ENCODE data around the gene DDIAS.
"Not testable (repeated sequence)": the region's sequence is repeated elsewhere in the genome, so short reads cannot be mapped to it uniquely, and the experiment has no call there.

DNA sequence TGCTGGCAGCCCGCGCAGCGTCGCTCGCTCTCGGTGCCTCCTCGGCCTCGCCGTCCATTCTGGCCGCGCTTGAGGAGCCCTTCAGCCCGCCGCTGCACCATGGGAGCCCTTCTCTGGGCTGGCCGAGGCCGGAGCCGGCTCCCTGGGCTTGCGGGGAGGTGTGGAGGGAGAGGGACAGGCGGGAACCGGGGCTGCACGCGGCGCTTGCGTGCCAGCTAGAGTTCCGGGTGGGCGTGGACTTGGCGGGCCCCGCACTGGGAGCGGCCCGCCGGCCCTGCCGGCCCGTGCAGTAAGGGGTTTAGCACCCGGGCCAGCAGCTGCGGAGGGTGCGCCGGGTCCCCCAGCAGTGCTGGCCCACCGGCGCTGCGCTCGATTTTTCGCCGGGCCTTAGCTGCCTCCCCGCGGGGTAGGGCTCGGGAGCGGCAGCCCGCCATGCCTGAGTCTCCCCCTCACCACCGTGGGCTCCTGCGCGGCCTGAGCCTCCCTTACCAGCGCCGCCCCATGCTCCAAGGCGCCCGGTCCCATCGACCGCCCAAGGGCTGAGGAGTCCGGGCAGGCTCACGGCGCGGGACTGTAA lies 69.1 kb downstream of the DDIAS start:
- not testable (repeated sequence) for TF ChIP-seq POLR2A (IDR thresholded peaks at IDR 0.05; ENCODE audit: borderline replicate concordance, extremely low read depth, insufficient read depth, insufficient read length); ZNF274 (IDR thresholded peaks at IDR 0.05; ENCODE audit: low read depth, low read length); SIN3A (IDR thresholded peaks at IDR 0.05; ENCODE audit: low read depth); CEBPB (IDR thresholded peaks at IDR 0.05; ENCODE audit: low read depth); EGR1 (IDR thresholded peaks at IDR 0.05; ENCODE audit: low read depth); CBX3 (IDR thresholded peaks at IDR 0.05; ENCODE audit: low read depth); POLR2AphosphoS5 (IDR thresholded peaks at IDR 0.05; ENCODE audit: low read depth, low read length)
- TF ChIP-seq, protein P1, sequence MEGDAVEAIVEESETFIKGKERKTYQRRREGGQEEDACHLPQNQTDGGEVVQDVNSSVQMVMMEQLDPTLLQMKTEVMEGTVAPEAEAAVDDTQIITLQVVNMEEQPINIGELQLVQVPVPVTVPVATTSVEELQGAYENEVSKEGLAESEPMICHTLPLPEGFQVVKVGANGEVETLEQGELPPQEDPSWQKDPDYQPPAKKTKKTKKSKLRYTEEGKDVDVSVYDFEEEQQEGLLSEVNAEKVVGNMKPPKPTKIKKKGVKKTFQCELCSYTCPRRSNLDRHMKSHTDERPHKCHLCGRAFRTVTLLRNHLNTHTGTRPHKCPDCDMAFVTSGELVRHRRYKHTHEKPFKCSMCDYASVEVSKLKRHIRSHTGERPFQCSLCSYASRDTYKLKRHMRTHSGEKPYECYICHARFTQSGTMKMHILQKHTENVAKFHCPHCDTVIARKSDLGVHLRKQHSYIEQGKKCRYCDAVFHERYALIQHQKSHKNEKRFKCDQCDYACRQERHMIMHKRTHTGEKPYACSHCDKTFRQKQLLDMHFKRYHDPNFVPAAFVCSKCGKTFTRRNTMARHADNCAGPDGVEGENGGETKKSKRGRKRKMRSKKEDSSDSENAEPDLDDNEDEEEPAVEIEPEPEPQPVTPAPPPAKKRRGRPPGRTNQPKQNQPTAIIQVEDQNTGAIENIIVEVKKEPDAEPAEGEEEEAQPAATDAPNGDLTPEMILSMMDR (IDR thresholded peaks at IDR 0.05 in 2 of 3, conservative IDR thresholded peaks at IDR 0.05 in 1 of 3; ENCODE audit: borderline replicate concordance in 1 of 3, insufficient read depth in 1 of 3, low read depth in 2 of 3, low read length in 2 of 3), result not testable (repeated sequence)
- TF ChIP-seq, protein P2, sequence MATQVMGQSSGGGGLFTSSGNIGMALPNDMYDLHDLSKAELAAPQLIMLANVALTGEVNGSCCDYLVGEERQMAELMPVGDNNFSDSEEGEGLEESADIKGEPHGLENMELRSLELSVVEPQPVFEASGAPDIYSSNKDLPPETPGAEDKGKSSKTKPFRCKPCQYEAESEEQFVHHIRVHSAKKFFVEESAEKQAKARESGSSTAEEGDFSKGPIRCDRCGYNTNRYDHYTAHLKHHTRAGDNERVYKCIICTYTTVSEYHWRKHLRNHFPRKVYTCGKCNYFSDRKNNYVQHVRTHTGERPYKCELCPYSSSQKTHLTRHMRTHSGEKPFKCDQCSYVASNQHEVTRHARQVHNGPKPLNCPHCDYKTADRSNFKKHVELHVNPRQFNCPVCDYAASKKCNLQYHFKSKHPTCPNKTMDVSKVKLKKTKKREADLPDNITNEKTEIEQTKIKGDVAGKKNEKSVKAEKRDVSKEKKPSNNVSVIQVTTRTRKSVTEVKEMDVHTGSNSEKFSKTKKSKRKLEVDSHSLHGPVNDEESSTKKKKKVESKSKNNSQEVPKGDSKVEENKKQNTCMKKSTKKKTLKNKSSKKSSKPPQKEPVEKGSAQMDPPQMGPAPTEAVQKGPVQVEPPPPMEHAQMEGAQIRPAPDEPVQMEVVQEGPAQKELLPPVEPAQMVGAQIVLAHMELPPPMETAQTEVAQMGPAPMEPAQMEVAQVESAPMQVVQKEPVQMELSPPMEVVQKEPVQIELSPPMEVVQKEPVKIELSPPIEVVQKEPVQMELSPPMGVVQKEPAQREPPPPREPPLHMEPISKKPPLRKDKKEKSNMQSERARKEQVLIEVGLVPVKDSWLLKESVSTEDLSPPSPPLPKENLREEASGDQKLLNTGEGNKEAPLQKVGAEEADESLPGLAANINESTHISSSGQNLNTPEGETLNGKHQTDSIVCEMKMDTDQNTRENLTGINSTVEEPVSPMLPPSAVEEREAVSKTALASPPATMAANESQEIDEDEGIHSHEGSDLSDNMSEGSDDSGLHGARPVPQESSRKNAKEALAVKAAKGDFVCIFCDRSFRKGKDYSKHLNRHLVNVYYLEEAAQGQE (IDR thresholded peaks at IDR 0.05; ENCODE audit: low read depth), result not testable (repeated sequence)

Data from HCT116 (cell line).